NCI-H128 (cell line): ENCODE results near the gene ATIC.

Experiments used
- DNase-seq: peaks from one replicate; lab custom pipeline; 2025; ENCODE audit not compliant: unreplicated experiment; lab: John Stamatoyannopoulos, UW

Gene ATIC

DNA sequence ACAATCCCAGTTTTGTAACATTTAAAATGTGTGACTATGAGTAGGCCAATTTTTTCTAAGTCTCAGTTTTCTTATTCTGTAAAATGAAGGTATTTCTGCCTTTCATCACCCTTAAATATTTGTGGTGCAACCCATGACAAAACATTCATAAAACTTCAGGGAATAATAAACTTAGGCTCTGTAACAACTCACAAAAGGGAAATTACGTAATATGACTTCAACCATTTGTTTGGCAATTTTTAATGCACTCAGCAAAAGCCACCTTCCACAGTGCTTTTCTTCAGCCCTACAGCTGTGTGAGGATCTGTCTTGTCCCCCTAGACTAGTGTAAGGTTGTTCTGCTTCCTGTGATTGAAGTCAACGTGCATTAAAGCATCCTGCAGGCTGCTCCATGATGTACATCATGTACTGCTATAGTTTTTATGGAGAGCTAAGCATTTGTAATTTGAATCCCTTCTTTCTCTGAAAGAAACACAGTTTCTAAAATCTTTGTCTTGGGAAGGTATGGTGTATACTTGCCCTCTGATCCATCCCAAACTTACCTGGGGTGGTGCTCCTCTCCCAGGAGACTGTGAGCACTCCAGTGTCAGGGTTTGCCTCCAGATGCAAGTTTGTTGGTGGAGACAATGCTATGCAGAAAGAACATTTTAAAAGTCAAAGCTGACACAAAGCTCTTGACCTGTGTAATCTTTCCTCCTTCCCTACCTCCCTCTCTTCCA lies 84.9 kb downstream of the ATIC start:
- DNase-seq: no peak

DNA sequence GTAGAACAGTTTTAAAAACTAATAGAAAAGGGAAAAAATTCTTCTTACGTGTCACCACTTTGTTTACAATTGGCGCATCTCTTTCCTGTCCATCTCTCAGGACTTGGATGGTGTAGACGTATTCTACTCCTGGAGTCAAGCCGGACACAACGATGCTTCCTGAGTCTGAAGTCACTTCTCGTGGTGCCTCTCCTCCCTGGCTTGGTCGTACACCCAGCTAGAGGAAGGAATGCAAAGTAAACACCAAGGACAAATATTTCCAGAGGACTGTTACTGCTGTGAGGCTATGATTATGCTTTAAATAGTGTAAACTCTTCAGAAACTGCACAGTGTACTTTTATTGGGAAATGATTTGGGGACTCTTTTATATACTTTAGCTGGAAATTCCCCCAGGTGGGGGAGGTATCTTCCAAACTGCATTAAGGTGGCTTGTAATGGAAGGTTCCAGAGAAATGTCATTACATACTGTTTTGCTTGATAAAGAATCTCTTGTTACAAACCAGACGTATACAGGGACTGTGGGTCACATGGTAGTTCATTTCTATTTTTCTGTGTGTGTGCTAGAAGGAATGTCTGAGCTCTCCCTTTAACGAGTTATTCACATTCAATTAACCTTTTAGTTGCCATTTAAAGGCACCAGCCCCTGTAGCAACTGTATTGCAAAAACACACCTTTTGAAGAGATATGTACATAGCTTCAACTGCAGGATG lies 85.9 kb downstream of the ATIC start:
- DNase-seq: no peak

DNA sequence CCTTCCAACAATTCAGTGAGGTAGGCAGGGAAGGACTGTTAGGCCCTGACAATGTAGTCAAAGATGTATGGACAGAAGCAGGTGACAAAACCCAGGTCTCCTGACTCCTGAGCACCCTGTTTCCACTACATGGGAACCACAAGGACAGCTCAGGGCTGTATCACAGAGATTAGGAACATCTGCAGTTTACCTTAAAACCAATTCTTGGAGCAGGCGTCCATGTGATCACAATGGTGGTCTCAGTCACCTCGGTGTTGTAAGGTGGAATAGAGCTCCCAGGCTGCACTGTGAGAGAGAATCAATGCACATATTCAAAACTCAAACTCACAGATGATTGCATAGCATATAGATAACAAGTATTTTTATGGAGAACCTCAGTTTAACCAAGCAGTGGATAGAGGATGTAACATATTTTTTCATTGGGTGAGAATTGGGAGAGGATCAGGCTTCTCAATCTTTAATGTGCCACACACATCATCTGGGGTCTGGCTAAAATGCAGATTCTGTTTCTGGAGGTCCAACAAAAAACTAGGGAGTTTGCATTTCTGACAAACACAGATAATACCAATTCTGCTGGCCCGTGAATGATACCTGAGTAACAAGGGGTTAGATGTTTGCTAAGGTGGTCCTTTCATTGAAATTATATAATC lies 87.3 kb downstream of the ATIC start:
- DNase-seq: no peak
